Fibroblast of pulmonary artery (primary cell): ENCODE data around the gene ITGAX.
"Not testable (repeated sequence)": the region's sequence is repeated elsewhere in the genome, so short reads cannot be mapped to it uniquely, and the experiment has no call there.

ENCODE experiments used
- DNase-seq: peaks from one replicate; pipeline ENCODE4 v3.0.0-alpha.2; 2010; ENCODE audit warnings: low read depth
- H3K4me3 ChIP-seq: replicated peaks from 2 replicates; pipeline ENCODE4 v1.5.1; 2011; ENCODE audit warnings: low read depth, mild to moderate bottlenecking, control low read depth, low read length, moderate library complexity
- TF ChIP-seq, protein P1 (sequence below): IDR thresholded peaks from 2 replicates; pipeline ENCODE4 v1.5.1; 2011; ENCODE audit warnings: mild to moderate bottlenecking, control low read depth, low read length, inconsistent platforms; ENCODE audit errors: missing control alignments

Gene ITGAX

DNA sequence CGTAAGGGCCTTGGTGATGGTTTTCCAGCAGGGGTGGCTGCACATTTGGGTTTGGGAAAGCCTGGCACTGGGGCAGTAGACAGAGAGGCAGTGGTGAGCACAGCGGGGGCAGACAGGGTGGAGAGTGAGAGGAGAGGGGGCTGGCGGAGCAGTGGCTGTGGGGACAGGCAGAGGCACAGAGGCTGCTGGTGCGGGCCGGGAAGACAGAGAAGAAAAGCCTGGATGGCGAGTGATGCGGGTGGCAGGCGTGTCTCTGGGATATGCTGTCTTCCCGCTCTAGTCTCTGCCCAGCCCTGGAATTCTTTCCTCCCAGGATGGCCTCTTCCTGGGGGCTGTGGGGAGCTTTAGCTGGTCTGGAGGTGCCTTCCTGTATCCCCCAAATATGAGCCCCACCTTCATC lies 55.1 kb downstream of the ITGAX start:
- H3K4me3 ChIP-seq, result no peak overlapping the region
- no peak for DNase-seq
- TF ChIP-seq, protein P1, sequence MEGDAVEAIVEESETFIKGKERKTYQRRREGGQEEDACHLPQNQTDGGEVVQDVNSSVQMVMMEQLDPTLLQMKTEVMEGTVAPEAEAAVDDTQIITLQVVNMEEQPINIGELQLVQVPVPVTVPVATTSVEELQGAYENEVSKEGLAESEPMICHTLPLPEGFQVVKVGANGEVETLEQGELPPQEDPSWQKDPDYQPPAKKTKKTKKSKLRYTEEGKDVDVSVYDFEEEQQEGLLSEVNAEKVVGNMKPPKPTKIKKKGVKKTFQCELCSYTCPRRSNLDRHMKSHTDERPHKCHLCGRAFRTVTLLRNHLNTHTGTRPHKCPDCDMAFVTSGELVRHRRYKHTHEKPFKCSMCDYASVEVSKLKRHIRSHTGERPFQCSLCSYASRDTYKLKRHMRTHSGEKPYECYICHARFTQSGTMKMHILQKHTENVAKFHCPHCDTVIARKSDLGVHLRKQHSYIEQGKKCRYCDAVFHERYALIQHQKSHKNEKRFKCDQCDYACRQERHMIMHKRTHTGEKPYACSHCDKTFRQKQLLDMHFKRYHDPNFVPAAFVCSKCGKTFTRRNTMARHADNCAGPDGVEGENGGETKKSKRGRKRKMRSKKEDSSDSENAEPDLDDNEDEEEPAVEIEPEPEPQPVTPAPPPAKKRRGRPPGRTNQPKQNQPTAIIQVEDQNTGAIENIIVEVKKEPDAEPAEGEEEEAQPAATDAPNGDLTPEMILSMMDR, result no peak

DNA sequence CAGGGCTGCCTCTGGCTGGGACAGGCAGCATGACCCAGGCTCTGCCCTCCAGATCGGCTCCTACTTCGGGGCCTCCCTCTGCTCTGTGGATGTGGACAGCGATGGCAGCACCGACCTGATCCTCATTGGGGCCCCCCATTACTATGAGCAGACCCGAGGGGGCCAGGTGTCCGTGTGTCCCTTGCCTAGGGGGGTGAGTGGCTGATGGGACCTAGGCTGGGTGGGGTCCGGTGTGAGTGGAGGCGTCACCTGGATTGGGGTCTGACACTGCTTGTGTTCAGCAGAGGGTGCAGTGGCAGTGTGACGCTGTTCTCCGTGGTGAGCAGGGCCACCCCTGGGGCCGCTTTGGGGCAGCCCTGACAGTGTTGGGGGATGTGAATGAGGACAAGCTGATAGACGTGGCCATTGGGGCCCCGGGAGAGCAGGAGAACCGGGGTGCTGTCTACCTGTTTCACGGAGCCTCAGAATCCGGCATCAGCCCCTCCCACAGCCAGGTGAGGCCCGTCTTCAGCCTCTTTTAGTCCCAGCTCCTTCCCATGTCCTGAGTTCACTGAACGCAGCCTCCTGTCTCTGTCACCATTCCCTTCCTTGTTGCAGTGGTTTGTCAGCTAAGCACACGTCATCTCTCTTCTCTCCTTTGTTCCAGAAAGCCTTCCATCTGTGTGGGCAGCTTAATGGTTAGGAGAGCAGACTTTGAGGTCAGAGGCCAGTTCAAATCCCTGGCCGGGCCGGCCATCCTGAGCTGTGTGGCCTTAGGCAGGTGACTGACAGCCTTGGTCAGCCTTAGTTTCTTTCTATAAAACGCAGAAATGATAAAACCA lies 56.3 kb downstream of the ITGAX start:
- TF ChIP-seq, protein P1, result no peak
- no peak overlapping the region for H3K4me3 ChIP-seq
- DNase-seq, result no peak

DNA sequence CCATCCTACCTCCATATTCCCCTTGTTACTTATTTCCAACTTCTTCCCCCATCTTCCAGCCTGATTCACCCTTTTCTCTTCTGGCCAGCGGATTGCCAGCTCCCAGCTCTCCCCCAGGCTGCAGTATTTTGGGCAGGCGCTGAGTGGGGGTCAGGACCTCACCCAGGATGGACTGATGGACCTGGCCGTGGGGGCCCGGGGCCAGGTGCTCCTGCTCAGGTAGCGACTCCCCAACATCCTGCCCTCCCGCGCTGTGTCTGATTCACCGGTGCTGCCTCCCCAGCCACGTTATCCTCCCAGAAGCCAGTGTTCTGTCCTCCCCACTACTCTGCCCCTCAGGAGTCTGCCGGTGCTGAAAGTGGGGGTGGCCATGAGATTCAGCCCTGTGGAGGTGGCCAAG lies 57.8 kb downstream of the ITGAX start:
- TF ChIP-seq, protein P1, result no peak
- no peak for DNase-seq
- H3K4me3 ChIP-seq, result no peak overlapping the region

DNA sequence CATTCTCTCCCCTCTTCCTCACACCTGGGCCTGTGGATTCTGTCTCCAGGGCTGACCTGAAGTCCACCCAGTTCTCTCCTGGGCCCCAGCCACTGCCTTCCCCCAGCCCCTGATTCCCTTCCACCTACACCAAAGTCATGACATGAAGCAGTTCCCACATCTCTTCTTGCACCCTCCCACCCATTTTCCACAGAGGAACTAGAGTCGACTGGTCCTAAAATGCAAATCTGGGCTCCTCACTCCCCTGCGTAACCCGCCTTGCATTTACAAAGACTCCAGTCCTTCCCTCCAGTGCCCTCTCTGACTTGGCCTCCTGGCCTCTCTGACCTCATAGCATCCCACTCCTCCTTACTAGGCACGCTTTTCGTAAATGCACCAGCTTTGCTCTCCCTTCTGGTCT lies 58.4 kb downstream of the ITGAX start:
- H3K4me3 ChIP-seq, result no peak overlapping the region
- TF ChIP-seq, protein P1, result no peak
- no peak for DNase-seq

DNA sequence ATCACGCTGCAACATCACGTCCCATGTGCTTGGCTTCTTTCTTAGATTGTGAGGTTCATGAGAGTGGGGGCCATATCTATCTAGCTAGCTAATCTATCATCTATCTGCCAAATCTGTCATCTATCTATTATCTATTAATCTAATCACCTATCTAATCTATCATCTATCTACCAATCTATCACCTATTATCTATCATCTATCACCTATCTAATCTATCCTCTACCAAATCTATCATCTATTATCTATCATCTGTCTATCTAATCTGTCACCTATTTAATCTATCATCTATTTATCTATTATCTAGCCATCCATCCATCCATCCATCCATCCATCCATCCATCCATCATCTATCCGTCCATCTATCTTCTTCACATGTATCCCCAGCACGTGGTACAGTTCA lies 59.0 kb downstream of the ITGAX start:
- H3K4me3 ChIP-seq, result no peak overlapping the region
- DNase-seq, result no peak
- TF ChIP-seq, protein P1, result no peak

DNA sequence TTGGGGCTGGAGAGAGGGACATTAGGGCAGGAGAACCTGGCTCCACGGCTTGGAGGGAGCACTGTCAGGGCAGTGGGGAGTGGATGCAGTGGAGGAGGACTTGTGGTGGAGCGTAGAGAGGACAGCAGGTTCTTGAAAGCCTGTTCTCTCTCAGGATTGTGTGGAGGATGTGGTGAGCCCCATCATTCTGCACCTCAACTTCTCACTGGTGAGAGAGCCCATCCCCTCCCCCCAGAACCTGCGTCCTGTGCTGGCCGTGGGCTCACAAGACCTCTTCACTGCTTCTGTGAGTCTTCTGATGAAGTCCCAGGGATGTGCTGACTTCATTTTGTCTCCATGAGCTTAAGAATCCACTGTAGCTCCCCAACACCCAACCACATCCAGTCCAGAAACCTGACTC lies 59.7 kb downstream of the ITGAX start:
- no peak for DNase-seq
- TF ChIP-seq, protein P1, result no peak
- H3K4me3 ChIP-seq, result no peak overlapping the region

DNA sequence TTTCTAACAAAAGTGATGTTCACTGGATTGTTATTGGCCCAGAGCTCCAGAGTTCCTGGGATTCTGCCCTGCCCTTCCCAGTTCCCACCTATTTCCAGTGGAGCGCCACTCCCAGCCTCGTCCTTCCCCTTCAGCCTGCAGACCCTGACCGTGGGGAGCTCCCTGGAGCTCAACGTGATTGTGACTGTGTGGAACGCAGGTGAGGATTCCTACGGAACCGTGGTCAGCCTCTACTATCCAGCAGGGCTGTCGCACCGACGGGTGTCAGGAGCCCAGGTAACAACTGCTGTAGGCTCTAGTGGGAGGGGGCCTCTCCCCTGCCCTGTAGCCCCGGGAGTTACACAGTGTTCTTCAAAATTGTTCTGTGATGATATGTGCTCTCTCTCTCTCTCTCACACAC lies 61.4 kb downstream of the ITGAX start:
- DNase-seq, result no peak
- no peak overlapping the region for H3K4me3 ChIP-seq
- TF ChIP-seq, protein P1, result no peak

DNA sequence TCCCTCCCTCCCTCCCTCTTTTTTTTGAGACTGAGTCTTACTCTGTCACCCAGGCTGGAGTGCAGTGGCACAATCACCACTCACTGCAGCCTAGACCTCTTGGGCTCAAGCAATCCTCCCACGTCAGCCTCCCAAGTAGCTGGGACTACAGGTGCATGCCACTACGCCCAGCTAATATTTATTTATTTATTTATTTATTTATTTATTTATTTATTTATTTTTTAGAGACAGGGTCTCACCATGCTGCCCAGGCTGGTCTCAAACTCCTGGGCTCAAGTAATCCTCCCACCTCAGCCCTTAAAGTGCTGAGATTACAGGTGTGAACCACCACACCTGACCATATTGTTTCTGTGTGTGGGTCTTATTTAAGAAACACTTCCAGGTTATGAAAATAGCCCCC lies 62.1 kb downstream of the ITGAX start:
- H3K4me3 ChIP-seq, DNase-seq: not testable (repeated sequence)
